ENCODE results near the gene COQ8B. TPM values are rescaled to one million over a fixed set of nuclear protein-coding genes. Genes with fewer than 3 reads are reported as not detected.

Gene COQ8B
- total RNA-seq, 1 donor from 2014 or later = 58.6 TPM

DNA sequence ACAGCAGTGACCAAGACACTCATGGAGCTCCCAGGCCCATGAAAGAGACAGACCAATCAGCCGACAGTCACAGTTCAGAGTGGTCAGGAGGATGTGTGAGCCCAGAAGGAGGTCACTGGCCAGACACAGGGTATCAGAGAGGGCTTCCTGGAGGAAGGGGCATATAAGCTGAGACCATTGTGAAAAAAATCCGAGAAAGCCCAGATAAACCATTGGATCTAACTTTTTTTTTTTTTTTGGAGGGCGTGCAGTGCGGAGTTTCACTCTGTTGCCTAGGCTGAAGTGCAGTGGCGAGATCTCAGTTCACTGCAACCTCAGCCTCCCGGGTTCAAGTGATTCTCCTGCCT lies 4.4 kb upstream of the COQ8B start:
- Mint-ChIP-seq H3K27ac (no peak overlapping the region), H3K9me3 (ENCODE audit: low read depth) (no peaks in the 10 kb centered on the region), H3K36me3 (ENCODE audit: insufficient read depth) (peaks cover 13% of the 10 kb centered on the region), H3K27me3 (no peaks in the 10 kb centered on the region), H3K4me1 (ENCODE audit: low read depth) (peaks cover 26% of the 10 kb centered on the region), H3K4me3 (ENCODE audit: low read depth) (peak overlapping the region; percentile 63)
- TF ChIP-seq, protein P1, sequence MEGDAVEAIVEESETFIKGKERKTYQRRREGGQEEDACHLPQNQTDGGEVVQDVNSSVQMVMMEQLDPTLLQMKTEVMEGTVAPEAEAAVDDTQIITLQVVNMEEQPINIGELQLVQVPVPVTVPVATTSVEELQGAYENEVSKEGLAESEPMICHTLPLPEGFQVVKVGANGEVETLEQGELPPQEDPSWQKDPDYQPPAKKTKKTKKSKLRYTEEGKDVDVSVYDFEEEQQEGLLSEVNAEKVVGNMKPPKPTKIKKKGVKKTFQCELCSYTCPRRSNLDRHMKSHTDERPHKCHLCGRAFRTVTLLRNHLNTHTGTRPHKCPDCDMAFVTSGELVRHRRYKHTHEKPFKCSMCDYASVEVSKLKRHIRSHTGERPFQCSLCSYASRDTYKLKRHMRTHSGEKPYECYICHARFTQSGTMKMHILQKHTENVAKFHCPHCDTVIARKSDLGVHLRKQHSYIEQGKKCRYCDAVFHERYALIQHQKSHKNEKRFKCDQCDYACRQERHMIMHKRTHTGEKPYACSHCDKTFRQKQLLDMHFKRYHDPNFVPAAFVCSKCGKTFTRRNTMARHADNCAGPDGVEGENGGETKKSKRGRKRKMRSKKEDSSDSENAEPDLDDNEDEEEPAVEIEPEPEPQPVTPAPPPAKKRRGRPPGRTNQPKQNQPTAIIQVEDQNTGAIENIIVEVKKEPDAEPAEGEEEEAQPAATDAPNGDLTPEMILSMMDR (IDR thresholded peaks at IDR 0.05; ENCODE audit: unreplicated experiment) = no peak
- no peak for DNase-seq (ENCODE audit: low spot score, unreplicated experiment)

DNA sequence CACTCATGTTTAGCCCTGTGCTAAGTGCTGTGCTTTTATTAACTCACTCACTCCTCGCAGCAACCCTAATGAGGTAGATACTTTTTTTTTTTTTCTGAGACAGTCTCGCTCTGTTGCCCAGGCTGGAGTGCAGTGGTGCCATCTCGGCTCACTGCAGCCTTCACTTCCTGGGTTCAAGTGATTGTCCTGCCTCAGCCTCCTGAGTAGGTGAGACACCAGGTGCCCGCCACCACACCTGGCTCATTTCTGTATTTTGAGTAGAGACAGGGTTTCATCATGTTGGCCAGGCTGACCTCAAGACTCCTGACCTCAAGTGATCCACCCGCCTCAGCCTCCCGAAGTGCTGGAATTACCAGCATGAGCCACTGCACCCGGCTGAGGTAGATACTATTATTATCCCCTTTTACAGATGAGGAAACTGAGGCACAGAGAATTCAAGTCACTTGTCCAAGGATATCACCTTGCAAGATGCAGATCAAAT lies 2.8 kb upstream of the COQ8B start:
- Mint-ChIP-seq H3K9me3 (ENCODE audit: low read depth) (no peaks in the 10 kb centered on the region), H3K27me3 (no peaks in the 10 kb centered on the region), H3K4me3 (ENCODE audit: low read depth) (peak overlapping the region; percentile 89), H3K36me3 (ENCODE audit: insufficient read depth) (peaks cover 12% of the 10 kb centered on the region), H3K4me1 (ENCODE audit: low read depth) (peaks cover 38% of the 10 kb centered on the region), H3K27ac (peak overlapping the region; percentile 87)
- no peak for DNase-seq (ENCODE audit: low spot score, unreplicated experiment)
- TF ChIP-seq, protein P1 (IDR thresholded peaks at IDR 0.05; ENCODE audit: unreplicated experiment) = no peak

DNA sequence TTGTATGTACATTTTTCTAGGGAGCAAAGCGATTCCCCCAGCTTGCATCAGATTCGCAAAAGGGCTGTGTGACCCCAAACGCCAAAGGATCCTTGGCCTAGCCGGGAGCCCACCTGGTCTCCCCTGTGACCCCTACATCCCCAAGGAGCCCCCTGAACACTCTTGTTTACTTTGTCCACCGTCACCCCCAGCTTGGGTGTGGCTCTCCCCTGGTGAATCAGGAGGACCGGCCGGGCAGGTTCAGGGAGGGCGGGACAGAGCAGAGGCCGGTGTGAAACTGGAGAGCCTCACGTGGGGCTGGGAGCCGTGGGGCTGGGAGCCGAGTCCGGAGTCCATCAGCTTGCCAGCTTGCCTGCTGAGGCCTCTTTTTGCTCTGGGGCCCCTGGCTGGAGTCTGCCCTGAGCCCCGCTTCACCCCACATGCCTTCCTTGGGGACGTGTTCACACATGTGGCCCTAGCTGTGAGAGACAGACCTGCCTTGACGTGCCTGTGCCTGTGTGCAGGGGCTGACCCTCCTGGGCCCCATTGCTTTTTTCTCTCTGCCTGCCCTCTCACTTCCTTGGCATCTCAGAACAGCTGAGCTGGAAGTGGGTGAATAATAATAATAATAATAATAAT lies 2.2 kb upstream of the COQ8B start:
- Mint-ChIP-seq H3K4me3 (ENCODE audit: low read depth) (peak overlapping the region; percentile 89), H3K27me3 (no peaks in the 10 kb centered on the region), H3K27ac (peak overlapping the region; percentile 98), H3K9me3 (ENCODE audit: low read depth) (no peaks in the 10 kb centered on the region), H3K4me1 (ENCODE audit: low read depth) (peaks cover 40% of the 10 kb centered on the region), H3K36me3 (ENCODE audit: insufficient read depth) (peaks cover 12% of the 10 kb centered on the region)
- TF ChIP-seq, protein P1 (IDR thresholded peaks at IDR 0.05; ENCODE audit: unreplicated experiment) = no peak
- DNase-seq (ENCODE audit: low spot score, unreplicated experiment) = peak; percentile 51

DNA sequence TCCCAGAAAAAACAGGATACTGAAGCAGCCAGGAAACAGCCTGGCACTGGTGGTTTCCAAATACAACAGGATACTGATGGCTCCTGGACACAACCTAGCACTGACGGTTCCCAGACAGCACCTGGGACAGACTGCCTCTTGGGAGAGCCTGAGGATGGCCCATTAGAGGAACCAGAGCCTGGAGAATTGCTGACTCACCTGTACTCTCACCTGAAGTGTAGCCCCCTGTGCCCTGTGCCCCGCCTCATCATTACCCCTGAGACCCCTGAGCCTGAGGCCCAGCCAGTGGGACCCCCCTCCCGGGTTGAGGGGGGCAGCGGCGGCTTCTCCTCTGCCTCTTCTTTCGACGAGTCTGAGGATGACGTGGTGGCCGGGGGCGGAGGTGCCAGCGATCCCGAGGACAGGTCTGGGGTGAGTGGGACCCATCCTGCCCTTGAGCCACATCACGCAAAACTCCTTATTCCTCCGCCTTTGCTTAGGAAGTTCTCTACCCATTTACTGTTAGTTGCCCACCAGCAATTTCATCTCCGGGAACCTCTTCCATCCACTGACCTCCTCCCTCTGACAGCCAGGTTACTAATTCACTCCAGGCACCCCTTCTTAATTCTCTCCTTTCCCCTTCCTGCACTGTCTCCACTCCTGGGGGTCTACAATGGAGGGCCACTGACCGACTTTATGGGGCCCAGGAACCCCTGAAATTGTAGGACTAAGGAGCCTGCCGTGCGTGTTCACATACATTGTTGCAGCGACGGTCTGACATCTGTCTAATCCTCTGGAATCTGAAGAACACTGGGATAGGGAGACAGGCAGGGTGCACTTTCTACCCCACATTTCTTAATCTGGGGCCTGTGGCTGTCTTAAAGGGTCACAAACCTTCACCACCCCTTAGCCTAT lies 1.4 kb upstream of the COQ8B start:
- Mint-ChIP-seq H3K9me3 (ENCODE audit: low read depth) (no peaks in the 10 kb centered on the region), H3K4me1 (ENCODE audit: low read depth) (peaks cover 42% of the 10 kb centered on the region), H3K27me3 (no peaks in the 10 kb centered on the region), H3K36me3 (ENCODE audit: insufficient read depth) (peaks cover 11% of the 10 kb centered on the region), H3K4me3 (ENCODE audit: low read depth) (peak overlapping the region; percentile 89), H3K27ac (peak overlapping the region; percentile 98)
- TF ChIP-seq, protein P1 (IDR thresholded peaks at IDR 0.05; ENCODE audit: unreplicated experiment) = no peak
- DNase-seq (ENCODE audit: low spot score, unreplicated experiment) = no peak

DNA sequence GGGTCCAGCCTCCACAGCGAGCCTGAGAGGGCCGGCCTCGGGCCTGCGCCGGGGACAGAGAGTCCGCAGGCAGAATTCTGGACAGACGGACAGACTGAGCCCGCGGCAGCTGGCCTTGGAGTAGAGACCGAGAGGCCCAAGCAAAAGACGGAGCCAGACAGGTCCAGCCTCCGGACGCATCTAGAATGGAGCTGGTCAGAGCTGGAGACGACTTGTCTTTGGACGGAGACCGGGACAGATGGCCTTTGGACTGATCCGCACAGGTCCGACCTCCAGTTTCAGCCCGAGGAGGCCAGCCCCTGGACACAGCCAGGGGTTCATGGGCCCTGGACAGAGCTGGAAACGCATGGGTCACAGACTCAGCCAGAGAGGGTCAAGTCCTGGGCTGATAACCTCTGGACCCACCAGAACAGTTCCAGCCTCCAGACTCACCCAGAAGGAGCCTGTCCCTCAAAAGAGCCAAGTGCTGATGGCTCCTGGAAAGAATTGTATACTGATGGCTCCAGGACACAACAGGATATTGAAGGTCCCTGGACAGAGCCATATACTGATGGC lies 716 bp upstream of the COQ8B start:
- Mint-ChIP-seq H3K27me3 (no peaks in the 10 kb centered on the region), H3K9me3 (ENCODE audit: low read depth) (no peaks in the 10 kb centered on the region), H3K4me3 (ENCODE audit: low read depth) (peak overlapping the region; percentile 89), H3K4me1 (ENCODE audit: low read depth) (peaks cover 41% of the 10 kb centered on the region), H3K27ac (peak overlapping the region; percentile 98), H3K36me3 (ENCODE audit: insufficient read depth) (peaks cover 12% of the 10 kb centered on the region)
- no peak for DNase-seq (ENCODE audit: low spot score, unreplicated experiment)
- TF ChIP-seq, protein P1 (IDR thresholded peaks at IDR 0.05; ENCODE audit: unreplicated experiment) = no peak
